GM18520 (cell line): Measurements from ENCODE around the gene SGMS1.
"Not testable (repeated sequence)": the region's sequence is repeated elsewhere in the genome, so short reads cannot be mapped to it uniquely, and the experiment has no call there.

Experiments used
- ATAC-seq: cut with Tn5 transposase; IDR thresholded peaks from one replicate; pipeline ENCODE4 v1.9.1; 2021; ENCODE audit not compliant: unreplicated experiment

SGMS1 gene

DNA sequence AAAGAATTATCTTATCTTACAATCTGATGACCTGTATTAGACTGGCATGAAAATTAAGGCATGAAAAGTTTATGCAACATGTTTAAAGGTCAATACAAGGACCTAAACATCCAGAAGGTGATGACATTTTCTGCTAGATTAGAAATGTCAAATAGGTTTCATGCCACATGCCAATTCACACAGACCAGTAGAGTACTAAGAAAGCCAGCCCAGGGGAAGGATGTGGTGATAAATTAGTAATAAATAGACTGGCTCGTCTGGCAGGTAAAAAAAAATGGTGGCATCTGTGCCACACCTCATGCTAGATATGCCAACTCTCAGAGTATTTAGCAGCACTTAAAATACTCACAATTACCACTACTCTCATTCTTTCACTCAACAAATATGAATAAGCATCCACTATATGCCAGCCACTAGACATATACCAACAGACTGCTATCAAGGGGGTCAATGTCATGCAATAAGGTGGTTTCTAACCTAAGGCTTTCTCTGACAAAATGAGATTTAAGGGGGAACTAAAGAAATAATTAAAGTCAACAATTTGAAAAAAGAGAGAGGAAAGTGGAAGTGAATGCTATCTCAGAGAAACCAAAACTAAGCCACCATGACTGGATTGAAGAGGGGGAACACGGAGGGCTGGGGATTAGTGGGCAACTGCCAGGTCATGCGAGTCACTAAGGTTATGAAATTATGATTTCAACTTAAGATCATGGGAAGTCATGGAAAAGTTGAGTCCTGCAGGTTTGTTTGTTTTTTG, 83.5 kb downstream of the SGMS1 start:
- ATAC-seq: peak; percentile 35

DNA sequence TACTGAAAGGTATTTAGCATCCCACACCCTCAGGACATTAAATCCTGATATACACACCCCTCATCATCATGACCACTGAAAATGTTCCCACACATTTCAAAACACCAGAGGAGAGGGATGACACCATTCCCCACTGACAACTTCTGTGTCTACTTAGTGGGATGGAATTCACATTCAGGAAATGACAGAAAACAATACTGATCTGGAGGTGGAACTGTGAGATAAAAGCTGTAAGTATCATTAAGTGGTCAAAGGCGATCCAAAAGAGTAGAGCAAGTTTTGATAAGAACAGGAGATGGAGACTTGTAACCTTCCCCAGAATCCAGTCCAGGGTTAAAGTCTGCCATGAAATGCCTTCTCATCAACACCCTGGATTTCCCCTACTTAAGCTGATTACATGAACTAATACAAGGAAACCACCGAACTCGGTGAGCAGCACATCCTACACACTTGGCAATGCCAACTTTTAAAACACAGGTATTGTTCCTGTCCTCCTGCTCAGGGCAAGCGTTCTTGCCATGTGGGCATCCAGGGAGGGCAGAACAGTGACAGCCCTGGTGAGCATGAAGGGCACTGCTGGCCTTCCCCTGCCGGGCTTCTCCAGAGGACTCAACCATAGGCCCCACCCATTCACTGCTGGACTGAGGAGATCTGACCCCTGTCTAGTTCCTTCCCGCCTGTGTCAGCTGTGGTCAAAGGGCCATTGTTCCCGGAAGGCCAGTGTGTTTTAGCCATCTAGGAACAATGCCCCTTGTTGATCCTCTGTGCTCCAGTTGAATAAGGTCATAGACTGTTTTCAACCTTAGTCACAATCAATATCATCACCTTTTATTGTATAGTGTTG, 85.0 kb downstream of the SGMS1 start:
- ATAC-seq: peak; percentile 33

DNA sequence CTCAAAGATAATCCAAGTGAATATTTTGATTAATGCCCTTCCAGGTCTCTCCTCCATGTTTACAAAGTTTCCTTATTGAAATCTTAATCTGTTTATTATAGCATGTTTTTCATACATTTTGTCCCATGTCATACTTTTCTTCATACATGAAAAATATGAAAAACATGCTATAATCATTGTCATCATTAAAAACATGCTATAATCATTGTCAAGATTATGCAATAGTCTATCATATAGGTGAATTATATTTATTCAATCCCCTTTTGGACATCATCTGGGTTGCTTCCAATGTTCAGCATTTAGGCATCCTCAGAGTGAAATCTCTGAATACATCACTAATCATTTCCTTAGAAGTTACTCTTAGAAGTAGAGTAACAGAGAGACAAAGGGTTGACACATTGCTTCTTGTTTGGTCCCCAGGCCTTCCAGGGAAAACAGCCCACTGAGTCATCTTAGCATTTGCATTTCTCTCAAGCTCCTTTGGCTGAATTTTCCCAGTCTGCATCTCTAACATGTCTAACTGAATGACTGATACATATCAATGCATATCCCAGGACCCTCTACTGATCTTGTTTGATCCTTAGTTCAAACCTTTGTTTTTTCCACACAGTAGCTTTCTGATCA, 87.0 kb downstream of the SGMS1 start:
- no peak for ATAC-seq

DNA sequence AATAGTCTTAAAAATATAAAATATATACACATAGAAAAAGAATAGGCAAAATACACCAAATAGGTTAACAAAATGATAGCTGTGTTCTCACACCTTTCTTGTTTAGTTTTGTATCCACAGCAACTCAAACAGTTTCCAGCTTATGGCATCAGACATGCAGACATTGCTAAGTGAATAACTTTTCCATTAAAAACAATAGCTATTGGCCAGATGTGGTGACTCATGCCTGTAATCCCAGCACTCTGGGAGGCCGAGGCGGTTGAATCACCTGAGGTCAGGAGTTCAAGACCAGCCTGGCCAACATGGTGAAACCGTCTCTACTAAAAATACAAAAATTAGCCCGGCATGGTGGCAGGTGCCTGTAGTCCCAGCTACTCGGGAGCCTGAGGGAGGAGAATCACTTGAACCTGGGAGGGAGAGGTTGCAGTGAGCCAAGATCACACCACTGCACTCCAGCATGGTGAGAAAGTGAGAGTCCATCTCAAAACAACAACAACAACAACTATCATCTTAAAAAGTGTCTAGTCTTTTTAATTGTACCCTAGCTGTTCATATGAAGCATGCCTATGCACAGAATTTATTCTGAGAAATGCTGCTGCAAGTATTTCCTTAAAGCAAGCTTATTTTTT, 88.9 kb downstream of the SGMS1 start:
- ATAC-seq: not testable (repeated sequence)

DNA sequence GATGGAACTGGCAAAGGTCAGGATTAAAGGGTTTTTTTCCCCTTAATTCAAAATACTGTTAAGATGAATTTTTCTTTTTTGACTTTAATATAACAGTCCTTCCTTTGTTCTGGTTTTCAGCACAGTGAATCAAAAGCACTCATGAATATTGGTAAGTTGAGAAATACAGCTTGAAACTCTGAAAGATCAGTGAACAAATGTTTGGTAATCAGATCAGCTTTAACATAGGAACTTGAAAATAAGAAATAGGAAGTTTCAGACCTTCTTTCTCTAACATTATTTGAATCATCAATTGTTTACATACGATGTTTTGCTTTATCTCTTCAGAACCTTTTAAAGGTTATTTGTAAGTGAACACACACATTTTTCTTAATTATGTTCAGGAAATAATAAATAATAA, 90.5 kb downstream of the SGMS1 start:
- ATAC-seq: no peak

DNA sequence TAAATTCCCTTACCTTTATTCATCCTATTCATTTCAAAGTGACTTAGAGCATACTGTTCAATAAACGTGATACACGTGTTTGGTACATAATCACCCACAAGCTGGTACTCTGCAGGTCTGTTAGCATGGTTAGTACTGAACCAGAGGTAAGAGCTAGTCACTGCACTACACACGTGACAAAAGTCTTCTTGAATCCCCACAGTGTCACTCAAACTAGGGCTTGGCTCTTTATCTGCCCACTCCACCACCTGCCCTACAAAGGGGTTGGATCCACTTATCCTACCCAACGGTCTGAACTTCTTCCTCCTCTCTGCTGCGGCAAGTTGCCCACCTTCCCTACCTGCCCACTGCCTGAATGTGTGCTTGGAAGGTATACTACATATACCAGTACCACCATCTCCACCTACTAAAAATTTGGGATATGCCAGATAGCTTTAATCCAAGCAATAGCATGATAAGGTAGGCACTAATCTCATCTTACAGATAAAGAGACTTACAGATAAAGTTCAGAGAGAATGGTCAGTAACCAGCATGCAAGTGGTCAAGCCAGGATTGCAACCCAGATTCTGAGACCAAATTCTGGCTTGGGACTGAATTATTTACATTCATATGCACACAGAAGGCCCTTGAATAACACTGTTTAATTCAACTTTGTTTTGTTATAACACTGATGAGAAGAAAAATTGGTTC, 92.2 kb downstream of the SGMS1 start:
- no peak for ATAC-seq

DNA sequence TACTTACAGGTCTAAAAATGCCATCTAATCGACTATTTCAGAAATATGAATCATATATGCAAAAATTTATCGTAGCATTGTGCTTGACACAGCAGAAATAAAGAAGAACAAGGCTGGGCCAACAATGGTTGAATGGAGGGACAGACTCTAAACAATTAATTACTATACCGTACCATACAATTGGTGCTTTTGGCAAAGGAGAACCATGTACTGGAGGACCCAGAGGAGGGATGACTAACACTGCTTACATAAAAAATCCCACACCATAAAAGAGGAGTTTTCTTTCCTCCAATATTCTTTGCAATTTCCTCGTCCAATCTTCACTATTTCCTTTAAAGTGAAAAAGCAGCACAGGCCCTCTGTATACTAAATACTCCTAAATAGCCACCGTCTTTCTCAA, 94.1 kb downstream of the SGMS1 start:
- no peak for ATAC-seq

DNA sequence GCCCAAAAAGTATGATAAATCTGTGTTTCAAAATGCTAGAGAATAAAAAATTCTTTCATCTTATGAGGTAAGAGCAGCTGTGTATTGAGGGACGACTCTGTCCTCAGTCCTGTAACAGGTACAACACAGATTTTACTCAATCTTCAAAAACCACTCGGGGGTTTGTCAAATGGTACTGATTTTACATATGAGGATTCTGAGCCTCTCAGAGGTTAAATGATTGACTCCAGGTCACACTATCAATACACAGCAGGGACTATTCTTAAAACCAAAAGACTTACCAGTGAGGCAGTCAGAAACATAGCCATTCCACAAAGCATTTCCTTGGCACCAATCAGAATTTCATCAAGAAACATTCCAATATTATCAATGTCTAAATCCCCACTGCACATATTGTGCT, 95.5 kb downstream of the SGMS1 start:
- ATAC-seq: peak; percentile 51

DNA sequence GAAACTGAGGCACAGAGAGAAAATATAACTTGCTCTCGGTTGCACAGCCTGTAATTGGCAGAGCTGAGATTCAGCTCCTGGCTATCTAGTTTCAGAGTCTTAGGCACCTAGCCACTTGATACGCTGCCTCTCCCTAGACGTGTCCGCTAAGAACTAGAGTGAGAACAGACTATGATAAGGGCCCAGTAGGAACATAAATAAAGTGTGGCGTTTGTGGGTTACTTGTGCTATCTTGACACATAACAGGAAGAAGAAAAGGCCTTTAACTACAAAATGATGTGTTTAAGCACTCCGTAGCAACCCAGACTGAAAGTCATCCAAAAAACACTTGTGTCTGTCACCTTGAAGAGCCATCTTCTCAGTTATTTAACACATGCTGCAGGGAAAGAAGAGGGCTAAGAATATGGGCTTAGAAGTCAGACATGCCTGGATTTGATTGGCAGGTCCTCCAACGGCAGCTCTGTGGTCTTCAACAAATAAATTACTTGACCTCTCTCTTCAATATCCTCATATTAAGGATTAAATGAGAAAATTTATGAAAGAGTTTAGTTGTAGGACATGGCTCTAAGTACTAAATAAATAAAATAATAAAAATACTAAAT, 96.2 kb downstream of the SGMS1 start:
- no peak for ATAC-seq

DNA sequence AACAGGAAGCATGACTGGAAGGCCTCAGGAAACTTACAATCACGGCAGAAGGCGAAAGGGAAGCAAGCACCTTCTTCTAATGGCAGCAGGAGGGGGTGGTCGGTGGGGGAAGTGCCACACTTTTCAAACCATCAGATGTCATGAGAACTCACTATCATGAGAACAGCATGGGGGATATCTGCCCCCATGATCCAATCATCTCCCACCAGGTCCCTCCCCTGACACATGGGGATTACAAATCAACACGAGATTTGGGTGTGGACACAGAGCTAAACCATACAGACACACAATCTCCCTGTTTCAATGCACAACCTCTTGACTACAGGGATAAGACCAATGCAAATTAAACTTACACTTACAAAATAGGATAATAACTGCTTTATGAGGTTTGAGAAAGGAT, 97.6 kb downstream of the SGMS1 start:
- no peak for ATAC-seq

DNA sequence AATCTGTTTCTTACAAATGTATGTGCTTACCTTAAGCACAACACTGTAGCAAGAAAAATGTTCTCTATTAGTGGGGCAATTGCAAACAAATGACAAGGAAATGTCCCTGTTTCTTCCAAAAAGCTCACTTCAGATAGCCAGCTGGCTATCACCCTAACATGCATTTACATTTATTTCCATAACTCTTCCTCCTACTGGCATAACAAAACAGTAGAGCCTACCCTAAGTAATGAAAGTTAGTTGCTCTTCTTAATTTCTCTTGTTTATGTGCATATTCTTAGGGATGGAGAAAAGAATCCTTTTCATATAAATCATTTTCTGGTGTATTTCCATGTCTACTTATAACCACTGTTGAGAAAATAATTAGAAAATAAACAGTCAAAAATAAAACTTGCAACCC, 100.4 kb downstream of the SGMS1 start:
- ATAC-seq: no peak

DNA sequence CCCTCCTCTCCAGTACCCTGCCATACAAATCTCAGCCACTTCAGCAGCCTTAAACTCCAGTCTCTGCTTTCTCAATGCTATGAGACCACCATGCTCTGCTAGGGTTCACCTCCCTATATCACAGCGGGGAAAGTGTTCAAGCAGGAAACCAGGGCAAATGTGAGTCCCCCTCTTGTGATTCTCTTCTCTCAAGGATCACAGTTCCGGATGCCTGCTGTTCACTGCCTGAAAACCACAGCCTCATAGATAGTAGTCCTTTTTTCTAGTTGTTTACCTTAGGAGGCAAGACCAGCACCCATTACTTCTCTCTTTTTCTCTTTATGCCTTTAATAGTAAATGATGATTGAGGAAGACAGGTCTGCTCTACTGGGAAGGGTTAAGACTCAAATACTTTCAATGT, 100.8 kb downstream of the SGMS1 start:
- ATAC-seq: no peak

DNA sequence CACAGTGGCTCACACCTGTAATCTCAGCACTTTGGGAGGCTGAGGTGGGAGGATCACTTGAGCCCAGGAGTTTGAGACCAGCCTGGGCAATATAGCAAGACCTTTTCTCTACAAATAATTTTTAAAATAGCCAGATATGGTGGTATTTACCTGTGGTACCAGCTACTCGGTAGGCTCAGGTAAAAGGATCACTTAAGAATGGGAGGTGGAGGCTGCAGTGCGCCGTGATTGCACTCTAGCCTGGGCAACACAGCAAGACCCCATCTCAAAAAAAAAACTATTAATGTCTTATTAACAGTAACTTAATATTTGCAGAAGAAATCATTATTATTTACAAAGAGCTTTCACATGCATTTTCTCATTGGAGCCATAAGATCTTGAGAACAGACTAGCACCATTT, 103.6 kb downstream of the SGMS1 start:
- no peak for ATAC-seq

DNA sequence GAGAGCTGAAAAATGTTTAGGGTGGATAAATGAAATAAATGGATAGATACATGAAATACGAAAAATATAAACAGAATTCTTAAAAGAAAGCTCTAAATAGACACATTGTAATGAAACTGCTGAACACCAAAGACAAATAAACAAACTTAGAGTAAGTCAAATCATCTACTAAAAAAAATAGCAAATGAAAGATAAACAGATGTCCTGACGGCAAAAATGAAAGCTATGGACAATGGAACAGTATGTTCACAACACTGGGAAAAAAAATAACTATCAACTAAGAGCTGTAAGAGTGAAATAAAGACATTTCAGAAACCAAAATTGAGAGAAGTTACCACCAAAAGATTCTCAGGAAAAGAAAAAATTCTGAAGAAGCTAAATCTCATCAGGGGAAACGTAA, 106.1 kb downstream of the SGMS1 start:
- no peak for ATAC-seq

DNA sequence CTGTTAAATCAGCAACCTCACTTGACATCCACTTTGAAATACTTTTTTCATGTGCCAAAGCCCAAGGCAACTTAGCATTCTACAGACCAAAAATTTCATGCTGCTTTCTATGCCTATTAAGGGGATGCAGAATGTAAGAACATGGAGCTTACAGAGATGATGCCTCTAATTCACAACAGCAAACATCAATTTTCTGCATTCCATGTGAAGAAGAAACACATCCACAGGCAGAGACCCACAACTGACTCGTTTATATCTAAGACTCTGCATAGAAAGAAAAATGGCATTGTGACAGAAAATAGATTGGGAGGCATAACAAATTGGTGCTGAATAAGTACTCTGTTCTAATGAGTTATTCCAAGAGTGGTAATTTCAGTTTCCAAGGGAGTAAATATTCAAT, 107.6 kb downstream of the SGMS1 start:
- ATAC-seq: no peak

DNA sequence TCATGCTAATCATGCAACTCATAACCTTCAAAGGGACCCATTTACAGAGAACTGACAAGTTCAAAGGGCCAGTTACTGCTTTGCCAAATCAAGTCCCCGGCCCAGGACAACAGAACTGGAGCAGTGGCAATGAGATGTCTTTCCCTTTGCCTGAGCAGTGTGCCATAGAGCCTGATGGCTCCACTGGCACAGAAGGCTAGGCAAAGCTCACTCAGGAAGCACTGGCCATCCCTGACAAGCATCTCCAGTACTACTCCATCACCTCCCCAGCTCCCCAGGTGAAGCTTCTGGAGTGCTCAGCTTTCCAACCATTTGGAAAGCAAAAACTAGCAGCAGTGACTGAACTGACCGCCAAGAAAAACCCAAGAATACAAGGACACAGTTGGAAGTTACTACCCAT, 108.3 kb downstream of the SGMS1 start:
- ATAC-seq: no peak

DNA sequence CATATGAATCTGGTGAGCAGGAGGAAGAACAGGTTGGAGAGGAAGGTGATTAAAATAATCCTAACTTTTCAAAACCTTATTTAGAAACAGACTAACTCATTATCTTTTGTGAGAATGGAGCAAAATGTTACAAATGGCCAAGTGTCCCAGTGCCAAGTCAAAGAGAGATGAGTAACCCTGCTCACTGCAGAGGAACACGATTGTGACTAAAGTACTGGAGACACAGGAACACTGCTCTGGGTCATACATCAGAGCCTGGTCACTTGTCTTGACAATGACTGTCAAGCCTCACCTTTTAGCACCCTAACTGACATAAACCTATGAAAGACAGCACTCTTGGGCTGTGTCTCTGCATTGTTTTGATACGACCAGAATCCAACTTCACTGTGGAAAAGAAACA, 108.8 kb downstream of the SGMS1 start:
- no peak for ATAC-seq

DNA sequence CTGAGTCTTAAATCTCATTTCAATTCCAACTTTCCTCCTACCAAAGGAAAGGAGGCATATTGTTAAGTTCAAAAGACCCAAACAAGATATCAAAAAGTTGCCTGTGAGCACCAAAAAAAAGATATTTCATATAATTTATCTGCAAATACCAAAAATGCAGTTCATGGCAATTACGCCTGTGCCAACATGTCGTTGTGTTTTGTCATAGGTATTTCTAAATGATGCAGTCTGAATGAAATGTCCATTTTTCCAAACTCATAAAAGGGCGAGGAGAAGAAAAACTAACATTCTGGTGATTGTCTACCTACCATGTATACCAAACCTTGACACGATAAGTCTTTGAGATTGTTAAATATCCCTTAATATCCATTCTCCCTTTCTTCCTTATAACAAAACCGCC, 109.8 kb downstream of the SGMS1 start:
- no peak for ATAC-seq

DNA sequence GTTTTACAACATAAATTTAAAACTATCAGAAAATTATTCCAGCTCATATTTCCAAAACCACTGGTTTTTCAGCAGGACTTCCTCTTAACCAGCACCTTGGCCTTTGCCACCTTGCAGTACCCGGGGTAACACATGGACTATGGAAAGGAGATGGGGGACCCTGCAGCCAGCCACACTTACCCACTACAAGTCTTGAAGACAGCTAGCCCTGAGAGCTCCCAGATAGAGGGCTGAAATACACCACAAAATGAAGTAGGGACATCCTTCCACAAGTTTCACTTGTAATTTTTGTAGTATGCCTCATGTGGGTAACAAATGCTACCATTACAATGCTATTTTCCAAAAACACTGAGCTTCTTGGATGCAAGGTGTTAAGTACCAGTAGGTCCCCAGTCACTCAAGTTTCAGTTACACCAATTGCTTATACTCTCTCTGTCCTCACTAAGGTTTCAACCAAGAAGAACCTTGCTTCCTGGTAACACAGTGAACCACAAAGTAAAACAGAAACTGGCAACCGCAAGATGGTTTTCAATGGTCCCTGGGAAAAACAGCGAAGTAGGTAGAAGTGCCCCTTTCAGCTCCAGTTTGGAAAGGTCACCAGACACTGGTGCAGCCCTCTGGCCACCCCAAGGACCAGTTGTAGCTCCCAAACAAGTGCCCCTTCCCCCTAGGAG, 110.9 kb downstream of the SGMS1 start:
- peak; percentile 34 for ATAC-seq

DNA sequence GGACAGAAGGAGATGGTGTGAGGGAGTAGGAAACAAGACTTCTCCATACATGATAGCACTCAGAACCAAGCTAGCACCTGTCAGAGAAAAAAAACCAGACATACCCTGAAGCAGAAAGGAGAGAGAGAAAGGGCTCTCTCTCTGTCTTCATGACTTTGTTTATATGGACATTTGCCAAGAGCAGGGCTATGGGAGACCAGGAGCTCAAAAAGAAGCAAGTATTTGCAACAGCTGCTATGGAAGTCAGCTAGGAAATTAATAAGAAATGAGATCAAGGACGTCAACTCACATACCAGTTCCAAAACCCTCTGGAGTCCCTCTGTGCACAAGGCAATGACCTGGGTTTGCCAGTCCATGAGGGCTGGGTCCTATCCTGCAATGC, 111.6 kb downstream of the SGMS1 start:
- no peak for ATAC-seq
